Right lobe of liver (tissue), 6 donors: ENCODE results near the gene PCED1B. TPM values are rescaled to one million over a fixed set of nuclear protein-coding genes. Genes with fewer than 3 reads are reported as not detected.

ENCODE experiments used
- ATAC-seq, 4 donors: fragments of 200-7000 bp; cut with Tn5 transposase; one replicate each; pipeline ENCODE4 v1.9.1; 2020; ENCODE audit warnings: mild to moderate bottlenecking in 4 of 4, moderate library complexity in 4 of 4
- DNase-seq, 3 donors: peaks; one replicate each; pipeline ENCODE4 v3.0.0-alpha.2; 2020
- H3K27ac ChIP-seq, 3 donors: fragments of 200-600 bp; one replicate each; pipeline ENCODE4 v1.8.0; 2022
- H3K27me3 ChIP-seq, 2 donors: fragments of 200-600 bp; one replicate each; pipeline ENCODE4 v1.8.0; 2022
- H3K36me3 ChIP-seq, 4 donors: fragments of 200-600 bp; sonication (generic) in 1 of 4; one replicate each; pipeline versions ENCODE4 v1.5.1 to v1.8.0; 2017 to 2022; ENCODE audit warnings: control low read depth in 1 of 4
- H3K4me1 ChIP-seq, 4 donors: fragments of 200-600 bp; sonication (generic) in 1 of 4; one replicate each; pipeline versions ENCODE4 v1.5.1 to v1.8.0; 2017 to 2022; ENCODE audit warnings: control low read depth in 1 of 4
- H3K4me3 ChIP-seq, 3 donors: fragments of 200-600 bp; one replicate each; pipeline ENCODE4 v1.8.0; 2022
- H3K9me3 ChIP-seq, 4 donors: fragments of 200-600 bp; sonication (generic) in 1 of 4; one replicate each; pipeline versions ENCODE4 v1.5.1 to v1.8.0; 2017 to 2022; ENCODE audit warnings: control low read depth in 1 of 4
- POLR2A ChIP-seq: fragments of 450-650 bp; IDR thresholded peaks from one replicate; pipeline ENCODE4 v1.6.1; 2017; ENCODE audit warnings: antibody characterized with exemption, mild to moderate bottlenecking
- WGBS: methylation state at CpG from one replicate; pipeline ENCODE4 v1.1.6; 2018; ENCODE audit warnings: low coverage, low lambda C conversion rate; ENCODE audit not compliant: insufficient coverage; ENCODE audit errors: missing lambda C conversion rate; 5-methylcytosine and 5-hydroxymethylcytosine counted together
- intact Hi-C, 2 donors: fragments of 100-400 bp; cut with DNase I; formaldehyde crosslinking; loops; one replicate each; pipeline versions ENCODE4 v1.11.2 to v1.14.1; 2022
- total RNA-seq, 6 experiments: library from RNA; depleted of rRNA in 2 of 6; stranded (reverse); fragments of >200 nt in 2 of 6; fragmentation: NEBNext Ultra II Directional in 3 of 6; extraction: Animal tissue kit (Norgen Biotek cat#: 25700) in 3 of 6; gene quantifications; one replicate each; pipeline versions ENCODE4 v1.1.0 to v1.2.4, GENCODE V29; 2016 to 2023
- TF ChIP-seq, protein P1 (sequence below), 4 donors: fragments of 200-600 bp in 3 of 4; fragments of 450-650 bp in 1 of 4; IDR thresholded peaks; one replicate each; pipeline versions ENCODE4 v1.5.1 to v1.8.0; 2016 to 2022; ENCODE audit warnings: antibody characterized with exemption in 4 of 4, mild to moderate bottlenecking in 2 of 4
- donor health status: DM: no; HTN: yes; CAD: no.
- donor health status: DM: no; HTN: no; CAD: no.
- donor health status: DM: no; HTN: no; CAD: no.
- donor health status: DM: no; HTN: yes; CAD: no.
- donor health status: DM: no; HTN: yes; CAD: no.

PCED1B gene
- total RNA-seq, 6 experiments from 2014 or later, result 0.62 to 3.0 (median 1.1) TPM

DNA sequence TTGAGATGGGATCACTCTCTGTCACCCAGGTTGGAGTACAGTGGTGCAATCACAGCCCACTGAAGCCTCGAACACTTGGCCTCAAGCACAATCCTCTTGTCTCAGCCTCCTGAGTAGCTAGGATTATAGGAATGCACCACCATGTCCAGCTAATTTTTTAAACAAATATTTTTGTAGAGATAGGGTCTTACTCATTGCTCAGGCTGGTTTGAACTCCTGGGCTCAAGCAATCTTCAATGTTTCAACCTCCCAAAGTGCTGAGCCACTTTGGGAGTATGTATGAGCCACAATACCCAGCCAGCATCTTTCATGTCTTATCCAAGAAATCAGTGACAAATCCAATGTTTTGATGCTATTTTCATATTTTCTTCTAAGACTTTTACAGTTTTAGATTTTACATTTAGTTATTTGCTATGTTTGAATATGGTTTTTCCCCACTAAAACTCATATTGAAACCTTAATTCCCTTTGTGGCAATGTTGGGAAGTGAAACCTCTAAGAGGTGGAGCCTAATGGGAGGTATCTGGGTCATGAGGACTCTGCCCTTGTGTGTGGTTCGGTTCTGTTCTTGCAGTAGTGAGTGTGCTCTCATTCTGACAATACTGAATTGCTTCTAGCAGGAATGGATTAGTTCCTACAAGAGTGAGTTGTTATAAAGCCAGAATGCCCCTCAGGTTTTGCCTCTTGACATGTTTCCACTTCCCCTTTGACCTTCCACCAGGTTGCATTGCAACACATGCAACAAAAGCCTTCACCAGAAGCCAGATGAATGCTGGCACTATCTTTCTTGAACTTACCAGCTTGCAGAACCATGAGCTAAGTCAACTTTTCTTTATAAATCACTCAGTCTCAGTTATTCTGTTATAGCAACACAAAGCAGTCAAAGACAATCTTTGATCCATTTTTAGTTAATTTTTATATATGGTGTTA lies 81.2 kb downstream of the PCED1B start:
- DNase-seq, result no peak
- H3K9me3 ChIP-seq, result no peaks in the 10 kb centered on the region
- no peak overlapping the region for H3K4me3 ChIP-seq
- H3K4me1 ChIP-seq, result peaks cover 0 to 5% (median 0%) of the 10 kb centered on the region in 4 donors
- ATAC-seq, result peak; percentile 54 to 82 (median 75)
- WGBS, result 50% methylated on average over 2 of the region's 2 CpGs
- H3K36me3 ChIP-seq, result no peaks in the 10 kb centered on the region
- intact Hi-C loops, result no loop called here
- TF ChIP-seq, protein P1, sequence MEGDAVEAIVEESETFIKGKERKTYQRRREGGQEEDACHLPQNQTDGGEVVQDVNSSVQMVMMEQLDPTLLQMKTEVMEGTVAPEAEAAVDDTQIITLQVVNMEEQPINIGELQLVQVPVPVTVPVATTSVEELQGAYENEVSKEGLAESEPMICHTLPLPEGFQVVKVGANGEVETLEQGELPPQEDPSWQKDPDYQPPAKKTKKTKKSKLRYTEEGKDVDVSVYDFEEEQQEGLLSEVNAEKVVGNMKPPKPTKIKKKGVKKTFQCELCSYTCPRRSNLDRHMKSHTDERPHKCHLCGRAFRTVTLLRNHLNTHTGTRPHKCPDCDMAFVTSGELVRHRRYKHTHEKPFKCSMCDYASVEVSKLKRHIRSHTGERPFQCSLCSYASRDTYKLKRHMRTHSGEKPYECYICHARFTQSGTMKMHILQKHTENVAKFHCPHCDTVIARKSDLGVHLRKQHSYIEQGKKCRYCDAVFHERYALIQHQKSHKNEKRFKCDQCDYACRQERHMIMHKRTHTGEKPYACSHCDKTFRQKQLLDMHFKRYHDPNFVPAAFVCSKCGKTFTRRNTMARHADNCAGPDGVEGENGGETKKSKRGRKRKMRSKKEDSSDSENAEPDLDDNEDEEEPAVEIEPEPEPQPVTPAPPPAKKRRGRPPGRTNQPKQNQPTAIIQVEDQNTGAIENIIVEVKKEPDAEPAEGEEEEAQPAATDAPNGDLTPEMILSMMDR (IDR thresholded peaks at IDR 0.05), result no peak
- no peaks in the 10 kb centered on the region for H3K27me3 ChIP-seq
- no peak overlapping the region for H3K27ac ChIP-seq

DNA sequence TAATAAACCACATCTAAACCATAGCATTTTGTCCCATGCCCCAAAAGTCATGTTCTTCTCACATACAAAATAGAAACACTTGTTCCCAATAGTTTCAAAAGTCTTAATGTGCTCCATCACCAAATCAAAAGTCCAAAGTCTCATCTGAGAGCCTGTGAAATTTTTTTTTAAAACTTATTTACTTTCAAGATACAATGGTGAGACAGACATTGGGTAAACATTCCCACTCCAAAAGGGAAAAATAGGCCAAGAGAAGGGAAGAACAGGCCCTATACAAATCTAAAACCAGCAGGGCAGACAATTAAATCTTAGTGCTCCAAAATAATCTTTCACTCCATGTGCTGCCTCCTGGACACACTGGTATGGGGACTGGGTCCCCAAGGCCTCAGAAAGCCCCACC lies 84.7 kb downstream of the PCED1B start:
- ATAC-seq, result peak in 3 of 4 donors; percentile 34 to 69 (median 34)
- H3K4me1 ChIP-seq, result peaks cover 0 to 5% (median 0%) of the 10 kb centered on the region in 4 donors
- DNase-seq, result no peak
- no peak overlapping the region for H3K27ac ChIP-seq
- H3K27me3 ChIP-seq, result no peaks in the 10 kb centered on the region
- H3K4me3 ChIP-seq, result no peak overlapping the region
- intact Hi-C loops, result no loop called here
- H3K9me3 ChIP-seq, result no peaks in the 10 kb centered on the region
- H3K36me3 ChIP-seq, result no peaks in the 10 kb centered on the region
- TF ChIP-seq POLR2A, result no peak
- TF ChIP-seq, protein P1 (IDR thresholded peaks at IDR 0.05), result no peak

DNA sequence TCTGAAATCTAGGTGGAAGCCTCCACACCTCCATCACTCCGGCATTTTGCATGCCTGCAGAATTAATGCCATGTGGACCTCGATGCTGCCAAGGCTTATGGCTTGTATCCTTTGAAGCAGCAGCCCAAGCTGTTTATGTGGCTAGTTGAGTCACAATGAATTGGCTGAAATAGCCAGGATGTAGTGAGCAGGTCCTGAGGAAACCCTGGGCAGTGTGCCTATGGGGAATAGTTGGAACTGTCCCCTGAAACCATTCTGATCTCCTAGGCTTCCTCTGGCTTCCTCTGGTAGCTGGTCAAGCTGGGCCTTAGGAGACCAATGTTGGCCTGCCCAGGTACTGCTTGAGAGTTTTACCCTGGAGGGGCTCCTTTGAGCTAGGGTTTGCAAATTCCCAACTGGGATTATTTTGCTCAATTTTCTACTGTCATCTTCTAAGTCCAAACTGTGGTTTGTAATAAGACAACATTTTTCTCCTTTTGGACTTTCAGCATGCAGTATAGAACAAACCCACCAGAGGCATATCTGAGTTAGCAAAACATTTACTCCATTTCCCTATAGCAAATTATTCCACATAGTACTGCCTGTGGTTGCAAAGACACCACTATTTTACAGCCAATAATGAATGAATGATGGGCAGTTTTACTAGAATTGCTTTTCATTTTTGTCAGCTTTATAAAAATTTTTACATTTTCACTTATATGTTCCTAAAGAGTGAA lies 85.5 kb downstream of the PCED1B start:
- Histone ChIP-seq H3K9me3 (no peaks in the 10 kb centered on the region), H3K27me3 (no peaks in the 10 kb centered on the region), H3K36me3 (no peaks in the 10 kb centered on the region), H3K4me3 (no peak overlapping the region), H3K27ac (no peak overlapping the region), H3K4me1 (peaks cover 0 to 5% (median 0%) of the 10 kb centered on the region in 4 donors)
- ATAC-seq (no peak), DNase-seq (no peak)
- TF ChIP-seq, protein P1 (IDR thresholded peaks at IDR 0.05), result no peak
- no peak for TF ChIP-seq POLR2A
- no CpG with 5 or more reads among the region's 2 CpGs for WGBS
- intact Hi-C loops, result no loop called here

DNA sequence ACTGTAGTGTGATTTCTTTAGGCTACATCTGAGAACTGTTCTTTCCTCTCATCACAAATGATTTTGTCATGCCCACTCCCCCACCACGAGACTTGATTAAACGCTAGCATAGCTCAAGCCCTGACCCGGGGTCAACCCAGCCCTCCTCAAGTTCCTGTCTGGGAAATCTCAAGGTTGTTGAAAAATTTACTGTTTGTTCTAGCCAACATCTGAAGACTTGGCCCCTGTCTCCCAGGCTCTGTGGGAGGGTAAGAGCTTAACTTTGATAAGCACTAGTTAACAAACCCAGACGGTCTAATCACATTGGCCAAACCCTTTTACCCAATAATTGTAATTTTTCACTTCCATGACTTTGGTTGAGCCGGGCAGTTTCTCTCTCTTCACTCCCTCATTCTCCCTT lies 86.5 kb downstream of the PCED1B start:
- H3K27ac ChIP-seq, result no peak overlapping the region
- peaks cover 0 to under 1% (median 0%) of the 10 kb centered on the region in 4 donors for H3K4me1 ChIP-seq
- H3K36me3 ChIP-seq, result no peaks in the 10 kb centered on the region
- 72% methylated on average over 4 of the region's 5 CpGs for WGBS
- H3K4me3 ChIP-seq, result no peak overlapping the region
- DNase-seq, result no peak
- intact Hi-C loops, result no loop called here
- TF ChIP-seq POLR2A, result no peak
- TF ChIP-seq, protein P1 (IDR thresholded peaks at IDR 0.05), result no peak
- no peaks in the 10 kb centered on the region for H3K27me3 ChIP-seq
- ATAC-seq, result peak in 2 of 4 donors; percentile 13 to 22
- H3K9me3 ChIP-seq, result no peaks in the 10 kb centered on the region
